A549 (cell line): ENCODE measurements around the gene CLASP1. TPM values are rescaled to one million over a fixed set of nuclear protein-coding genes. Genes with fewer than 3 reads are reported as not detected.

Source experiments
- ATAC-seq, 2 experiments: fragments of 200-7000 bp in 1 of 2; fragments of >200 bp in 1 of 2; cut with Nextera tagmentation in 1 of 2; cut with Tn5 transposase in 1 of 2; 3 replicates each; pipeline versions ENCODE4 v1.8.0 to v1.9.1; 2018 to 2020; ENCODE audit warnings: mild to moderate bottlenecking in 1 of 2, moderate library complexity in 1 of 2
- CTCF ChIA-PET: fragments of 300-600 bp; sonication (Branson Sonifier 250); formaldehyde crosslinking; extraction: SDS; loops from one replicate; lab custom pipeline; 2021; ENCODE audit warnings: antibody characterized with exemption, inconsistent platforms; lab: Yijun Ruan, JAX
- POLR2A ChIA-PET: fragments of 350-600 bp; formaldehyde crosslinking; extraction: SDS; loops from one replicate; lab custom pipeline; 2021; ENCODE audit warnings: antibody characterized with exemption, inconsistent platforms; lab: Yijun Ruan, JAX
- DNase-seq, 2 experiments: peaks; one replicate each; pipeline versions ENCODE4 v3.0.0 to v3.0.0-alpha.2; 2011 to 2016; ENCODE audit warnings: low read depth in 1 of 2, low spot score in 1 of 2
- FAIRE-seq: peaks from 2 replicates; lab custom pipeline; 2011; peaks lifted over from hg19 to GRCh38; lab: Jason Lieb, UNC
- H3K27ac ChIP-seq, 2 experiments: fragments of >200 bp; sonication (Bioruptor Twin); formaldehyde crosslinking; 3 replicates each; pipeline ENCODE4 v1.5.1; 2016 to 2017
- H3K4me1 ChIP-seq: fragments of >200 bp; sonication (Bioruptor Twin); formaldehyde crosslinking; 3 replicates; pipeline ENCODE4 v1.6.1; 2016
- H3K4me2 ChIP-seq: fragments of >200 bp; sonication (Bioruptor Twin); formaldehyde crosslinking; 3 replicates; pipeline ENCODE4 v1.6.1; 2016
- H3K4me3 ChIP-seq: fragments of >200 bp; sonication (Bioruptor Twin); formaldehyde crosslinking; 3 replicates; pipeline ENCODE4 v1.5.1; 2016
- H3K9me3 ChIP-seq: fragments of >200 bp; sonication (Bioruptor Twin); formaldehyde crosslinking; 3 replicates; pipeline ENCODE4 v1.6.1; 2016
- CBX2 ChIP-seq: fragments of 200-600 bp; sonication (generic); IDR thresholded peaks from 2 replicates; pipeline ENCODE4 v1.6.1; 2016; ENCODE audit warnings: low read depth, mild to moderate bottlenecking, borderline replicate concordance
- CBX8 ChIP-seq: fragments of 200-600 bp; sonication (generic); IDR thresholded peaks from 2 replicates; pipeline ENCODE4 v1.6.1; 2016
- CHD4 ChIP-seq: fragments of 200-600 bp; sonication (generic); IDR thresholded peaks from 2 replicates; pipeline ENCODE4 v1.6.1; 2016; ENCODE audit warnings: antibody characterized with exemption, mild to moderate bottlenecking, borderline replicate concordance
- CTCF ChIP-seq: fragments of >200 bp; sonication (Bioruptor Twin); formaldehyde crosslinking; IDR thresholded peaks from 3 replicates; pipeline ENCODE4 v1.5.1; 2016
- E2F6 ChIP-seq: IDR thresholded peaks from 2 replicates; pipeline ENCODE4 v1.6.1; 2012; ENCODE audit warnings: low read depth, borderline replicate concordance
- ELK1 ChIP-seq: fragments of 150-350 bp; IDR thresholded peaks from 2 replicates; pipeline ENCODE4 v1.6.1; 2014; ENCODE audit warnings: low read depth, mild to moderate bottlenecking, low read length
- EP300 ChIP-seq, 2 experiments: fragments of >200 bp; sonication (Bioruptor Twin); formaldehyde crosslinking; IDR thresholded peaks; 2 replicates in 1 of 2; 3 replicates in 1 of 2; pipeline ENCODE4 v1.6.1; 2016 to 2017
- ESRRA ChIP-seq: fragments of 150-350 bp; IDR thresholded peaks from 2 replicates; pipeline ENCODE4 v1.6.1; 2014; ENCODE audit warnings: mild to moderate bottlenecking, low read length, borderline replicate concordance
- HDAC2 ChIP-seq: fragments of 200-600 bp; sonication (generic); IDR thresholded peaks from 2 replicates; pipeline ENCODE4 v1.6.1; 2016
- JUN ChIP-seq, 2 experiments: fragments of >200 bp; sonication (Bioruptor Twin); formaldehyde crosslinking; IDR thresholded peaks; 2 replicates in 1 of 2; 3 replicates in 1 of 2; pipeline ENCODE4 v1.6.1; 2016 to 2017
- KDM5A ChIP-seq: fragments of 200-600 bp; sonication (generic); IDR thresholded peaks from 2 replicates; pipeline ENCODE4 v1.6.1; 2016; ENCODE audit warnings: antibody characterized with exemption, mild to moderate bottlenecking
- MAFK ChIP-seq: fragments of 450-650 bp; IDR thresholded peaks from 2 replicates; pipeline ENCODE4 v1.6.1; 2014; ENCODE audit not compliant: partially characterized antibody
- NFE2L2 ChIP-seq: fragments of 150-350 bp; conservative IDR thresholded peaks from 2 replicates; pipeline ENCODE4 v1.6.1; 2014; ENCODE audit warnings: low read length
- NR3C1 ChIP-seq: fragments of >200 bp; sonication (Bioruptor Twin); formaldehyde crosslinking; IDR thresholded peaks from 3 replicates; pipeline ENCODE4 v1.6.1; 2017
- PHF8 ChIP-seq: fragments of 200-600 bp; sonication (generic); IDR thresholded peaks from 2 replicates; pipeline ENCODE4 v1.6.1; 2016; ENCODE audit warnings: low read depth, mild to moderate bottlenecking, antibody characterized with exemption, moderate library complexity, borderline replicate concordance
- POLR2AphosphoS2 ChIP-seq: conservative IDR thresholded peaks from 2 replicates; pipeline ENCODE4 v1.6.1; 2012; ENCODE audit warnings: low read length, improper control_type of control experiment, inconsistent platforms
- RARB ChIP-seq: fragments of 250-450 bp; sonication (Bioruptor Pico); IDR thresholded peaks from 2 replicates; pipeline ENCODE4 v1.8.0; 2021; ENCODE audit warnings: mild to moderate bottlenecking, moderate library complexity
- RCOR1 ChIP-seq: fragments of 150-350 bp; IDR thresholded peaks from 2 replicates; pipeline ENCODE4 v1.6.1; 2014; ENCODE audit warnings: antibody characterized with exemption, low read length, low read depth
- RFX5 ChIP-seq: fragments of 450-650 bp; IDR thresholded peaks from 2 replicates; pipeline ENCODE4 v1.7.1; 2014; ENCODE audit warnings: antibody characterized with exemption, mild to moderate bottlenecking, moderate library complexity
- SMC3 ChIP-seq: fragments of >200 bp; sonication (Bioruptor Twin); formaldehyde crosslinking; IDR thresholded peaks from 3 replicates; pipeline ENCODE4 v1.6.1; 2018; ENCODE audit warnings: inconsistent platforms
- ZC3H11A ChIP-seq: fragments of 450-650 bp; IDR thresholded peaks from 2 replicates; pipeline ENCODE4 v1.6.1; 2014; ENCODE audit warnings: antibody characterized with exemption, mild to moderate bottlenecking
- ZNF302 ChIP-seq: fragments of 250-450 bp; sonication (Bioruptor Pico); IDR thresholded peaks from 2 replicates; pipeline ENCODE4 v1.9.0; 2021; ENCODE audit warnings: inconsistent platforms, mild to moderate bottlenecking, moderate library complexity
- WGBS: methylation state at CpG from one replicate; pipeline ENCODE4 v1.1.6; 2017; ENCODE audit errors: missing lambda C conversion rate; 5-methylcytosine and 5-hydroxymethylcytosine counted together
- polyA plus RNA-seq, 4 experiments: library from polyadenylated mRNA; depleted of rRNA in 3 of 4; stranded (reverse); fragments of >200 nt; fragmentation: RNase III in 1 of 4; extraction: RNeasy Plus Mini Kit Qiagen cat#74134 plus additional on column Dnase treatment in 1 of 4; gene quantifications; 2 replicates in 3 of 4; 3 replicates in 1 of 4; pipeline ENCODE4 v1.2.3, GENCODE V29; 2011 to 2017

Gene CLASP1
- polyA plus RNA-seq, 2 of the 4 experiments (the other 2 are of a cell fraction): 11.7 to 15.8 TPM

GRCh38 chr2:121648206-121649148 lies 785 bp downstream of the CLASP1 start:
- WGBS: 3% methylated on average over 37 of the region's 41 CpGs
- Histone ChIP-seq H3K4me1 (peaks cover 20% of the 10 kb centered on the region), H3K4me3 (peak overlapping the region; percentile 73), H3K27ac (peak overlapping the region; percentile 91 to 93), H3K4me2 (peak overlapping the region; percentile 86), H3K9me3 (no peaks in the 10 kb centered on the region)
- DNase-seq (peak; percentile 34 to 40), FAIRE-seq (no peak), ATAC-seq (peak; percentile 62 to 66)
- POLR2A ChIA-PET: interaction anchor here (1.0 to 3.0 kb wide), 3 partner anchors 14 to 117 kb away, joined by 5 to 118 read pairs (median 15); partner anchors contain the start of gene RNU4ATAC
- TF ChIP-seq POLR2AphosphoS2 (no peak), JUN (IDR thresholded peaks at IDR 0.05) (no peak), NFE2L2 (no peak), PHF8 (peak; percentile 55; the same call in 1 of the 2 replicates), KDM5A (no peak), RCOR1 (no peak)
- CTCF ChIA-PET: interaction anchor here (1.4 to 2.8 kb wide), 2 partner anchors 52 to 70 kb away, joined by 4 to 11 read pairs; no protein-coding TSS in a partner anchor

GRCh38 chr2:121647396-121647795 lies 1.9 kb downstream of the CLASP1 start:
- TF ChIP-seq RFX5 (no peak), CHD4 (no peak), E2F6 (no peak), MAFK (no peak), ELK1 (no peak), ZC3H11A (no peak), SMC3 (no peak), ZNF302 (CRISPR knock-in tag) (no peak), RARB (no peak), EP300 (IDR thresholded peaks at IDR 0.05) (no peak), NR3C1 (no peak), HDAC2 (no peak), CBX8 (no peak), RCOR1 (no peak), CBX2 (no peak), ESRRA (no peak), CTCF (no peak)
- no peak for ATAC-seq
- no peak overlapping the region for H3K27ac ChIP-seq
- H3K9me3 ChIP-seq: no peaks in the 10 kb centered on the region
- CTCF ChIA-PET: interaction anchor here (2.8 kb wide), 1 partner anchor 71 kb away, joined by 11 read pairs; no protein-coding TSS in a partner anchor
- no peak for FAIRE-seq
- 95% methylated on average over 1 of the region's 1 CpG for WGBS
- H3K4me1 ChIP-seq: peaks cover 20% of the 10 kb centered on the region
- no peak for DNase-seq
- POLR2A ChIA-PET: no interaction called here
- H3K4me2 ChIP-seq: peak overlapping the region; percentile 86
- H3K4me3 ChIP-seq: no peak overlapping the region
